ENCODE data around the gene AP1G1. TPM values are rescaled to one million over a fixed set of nuclear protein-coding genes. Genes with fewer than 3 reads are reported as not detected.
"Not testable (repeated sequence)": the region's sequence is repeated elsewhere in the genome, so short reads cannot be mapped to it uniquely, and the experiment has no call there.

AP1G1 gene
- total RNA-seq, 1 donor from 2014 or later: 62.7 TPM

DNA sequence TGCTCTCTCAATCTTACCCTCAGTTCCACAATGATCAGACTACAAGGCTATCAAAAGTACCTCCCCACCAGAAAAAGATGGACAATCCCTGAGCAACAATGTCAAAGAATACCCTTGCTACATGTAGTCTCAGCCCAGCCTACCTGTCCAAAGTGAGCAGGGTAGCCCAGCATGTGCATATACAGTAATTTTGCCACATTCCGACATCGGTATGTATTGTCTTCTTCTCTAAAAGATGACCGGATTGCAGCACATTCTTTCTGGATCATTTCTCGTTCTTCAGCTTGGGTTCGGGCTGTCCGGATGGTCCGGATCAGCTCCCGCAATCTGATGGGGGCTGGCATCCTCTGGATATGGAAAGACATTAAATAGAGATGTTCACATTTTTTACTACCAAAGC, 19.5 kb downstream of the AP1G1 start:
- Mint-ChIP-seq H3K4me3 (ENCODE audit: unreplicated experiment) (no peak overlapping the region), H3K27me3 (ENCODE audit: low read depth) (no peaks in the 10 kb centered on the region), H3K36me3 (ENCODE audit: low read depth) (peaks cover 7% of the 10 kb centered on the region)

DNA sequence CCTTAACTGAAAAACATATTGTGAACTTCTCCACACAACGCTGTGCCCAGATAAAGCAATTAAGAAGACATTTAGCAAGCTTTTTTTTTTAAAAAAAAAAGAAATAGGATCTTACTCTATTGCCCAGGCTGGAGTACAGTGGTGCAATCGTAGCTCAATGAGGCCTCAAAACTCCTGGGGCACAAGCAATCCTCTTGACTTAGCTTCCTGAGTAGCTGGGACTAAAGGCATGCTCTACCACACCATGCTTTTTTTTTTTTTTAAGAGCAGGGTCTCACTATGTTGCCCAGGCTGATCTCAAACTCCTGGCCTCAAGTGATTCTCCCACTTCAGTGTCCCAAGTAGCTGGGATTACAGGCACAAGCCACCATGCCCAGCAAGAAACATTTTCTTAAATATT, 20.1 kb downstream of the AP1G1 start:
- H3K4me1 Mint-ChIP-seq (ENCODE audit: low read depth): peaks cover 21% of the 10 kb centered on the region
- DNase-seq (ENCODE audit: low spot score): no peak
- H3K27me3 Mint-ChIP-seq (ENCODE audit: low read depth): no peaks in the 10 kb centered on the region
- H3K4me3 Mint-ChIP-seq (ENCODE audit: unreplicated experiment): no peak overlapping the region
- H3K9me3 Mint-ChIP-seq (ENCODE audit: low read depth): no peaks in the 10 kb centered on the region
- H3K36me3 Mint-ChIP-seq (ENCODE audit: low read depth): peaks cover 7% of the 10 kb centered on the region
- TF ChIP-seq, protein P1, sequence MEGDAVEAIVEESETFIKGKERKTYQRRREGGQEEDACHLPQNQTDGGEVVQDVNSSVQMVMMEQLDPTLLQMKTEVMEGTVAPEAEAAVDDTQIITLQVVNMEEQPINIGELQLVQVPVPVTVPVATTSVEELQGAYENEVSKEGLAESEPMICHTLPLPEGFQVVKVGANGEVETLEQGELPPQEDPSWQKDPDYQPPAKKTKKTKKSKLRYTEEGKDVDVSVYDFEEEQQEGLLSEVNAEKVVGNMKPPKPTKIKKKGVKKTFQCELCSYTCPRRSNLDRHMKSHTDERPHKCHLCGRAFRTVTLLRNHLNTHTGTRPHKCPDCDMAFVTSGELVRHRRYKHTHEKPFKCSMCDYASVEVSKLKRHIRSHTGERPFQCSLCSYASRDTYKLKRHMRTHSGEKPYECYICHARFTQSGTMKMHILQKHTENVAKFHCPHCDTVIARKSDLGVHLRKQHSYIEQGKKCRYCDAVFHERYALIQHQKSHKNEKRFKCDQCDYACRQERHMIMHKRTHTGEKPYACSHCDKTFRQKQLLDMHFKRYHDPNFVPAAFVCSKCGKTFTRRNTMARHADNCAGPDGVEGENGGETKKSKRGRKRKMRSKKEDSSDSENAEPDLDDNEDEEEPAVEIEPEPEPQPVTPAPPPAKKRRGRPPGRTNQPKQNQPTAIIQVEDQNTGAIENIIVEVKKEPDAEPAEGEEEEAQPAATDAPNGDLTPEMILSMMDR (IDR thresholded peaks at IDR 0.05): no peak
- H3K27ac Mint-ChIP-seq (ENCODE audit: unreplicated experiment): no peak overlapping the region

More for the DNA sequence above, 19.5 kb downstream of the AP1G1 start:
- TF ChIP-seq, protein P1 (IDR thresholded peaks at IDR 0.05): no peak
- no peak overlapping the region for H3K27ac Mint-ChIP-seq (ENCODE audit: unreplicated experiment)
- H3K9me3 Mint-ChIP-seq (ENCODE audit: low read depth): no peaks in the 10 kb centered on the region
- no peak for DNase-seq (ENCODE audit: low spot score)
- H3K4me1 Mint-ChIP-seq (ENCODE audit: low read depth): peaks cover 22% of the 10 kb centered on the region

DNA sequence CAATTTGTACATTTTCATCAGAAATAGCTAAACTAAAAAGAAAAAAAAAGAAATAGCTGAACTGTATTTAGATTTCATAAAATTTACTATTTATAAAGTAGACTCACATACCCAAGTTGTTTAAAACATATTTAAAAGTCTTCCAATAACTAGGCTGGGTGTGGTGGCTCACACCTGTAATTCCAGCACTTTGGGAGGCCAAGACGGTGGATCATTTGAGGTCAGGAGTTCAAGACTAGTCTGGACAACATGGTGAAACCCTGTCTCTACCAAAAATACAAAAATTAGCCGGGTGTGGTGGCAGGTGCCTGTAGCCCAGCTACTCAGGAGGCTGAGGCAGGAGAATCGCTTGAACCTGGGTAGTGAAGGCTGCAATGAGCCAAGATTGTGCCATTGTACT, 23.5 kb downstream of the AP1G1 start:
- H3K4me1 Mint-ChIP-seq (ENCODE audit: low read depth): peaks cover 20% of the 10 kb centered on the region
- H3K27ac Mint-ChIP-seq (ENCODE audit: unreplicated experiment); DNase-seq (ENCODE audit: low spot score); H3K4me3 Mint-ChIP-seq (ENCODE audit: unreplicated experiment); H3K36me3 Mint-ChIP-seq (ENCODE audit: low read depth); H3K9me3 Mint-ChIP-seq (ENCODE audit: low read depth); H3K27me3 Mint-ChIP-seq (ENCODE audit: low read depth): not testable (repeated sequence)

DNA sequence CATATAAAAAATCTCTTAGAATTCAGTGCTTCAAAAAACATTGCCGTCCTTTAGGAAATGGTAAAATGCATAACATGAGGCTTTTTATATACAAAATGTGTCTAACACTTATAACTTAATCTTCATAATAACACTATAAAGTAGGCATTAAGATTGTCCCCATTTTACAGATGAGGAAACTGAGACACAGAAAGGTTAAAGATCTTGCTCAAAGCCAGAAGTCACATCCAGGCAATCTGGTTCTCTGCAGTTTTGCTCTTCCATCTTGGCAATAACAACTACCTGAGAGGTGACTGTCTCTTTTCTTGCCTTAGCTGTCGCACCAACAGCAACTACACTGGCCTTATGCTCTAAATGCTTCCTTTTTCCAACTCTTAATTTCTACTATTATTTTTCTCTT, 24.5 kb downstream of the AP1G1 start:
- DNase-seq (ENCODE audit: low spot score): no peak

DNA sequence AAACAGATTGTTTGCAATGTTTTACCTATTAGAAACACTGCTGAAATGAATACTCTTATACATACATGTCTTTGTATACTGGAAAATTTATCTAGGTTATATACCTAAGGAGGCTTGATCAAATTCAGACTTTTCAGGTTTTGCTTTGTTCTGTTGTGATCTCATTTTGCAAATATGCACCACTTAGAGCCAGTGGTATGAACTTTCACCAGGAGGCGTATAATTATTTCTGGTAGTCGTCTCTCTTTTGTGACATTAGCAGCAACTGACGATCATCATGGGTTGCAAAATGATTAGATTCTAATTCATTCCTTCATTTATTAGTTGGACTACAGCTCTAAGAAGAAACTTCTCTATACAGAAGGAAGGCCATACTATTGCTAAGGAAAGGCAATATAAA, 26.9 kb downstream of the AP1G1 start:
- no peak for DNase-seq (ENCODE audit: low spot score)
- Mint-ChIP-seq H3K4me1 (ENCODE audit: low read depth) (peaks cover 18% of the 10 kb centered on the region), H3K27ac (ENCODE audit: unreplicated experiment) (peak overlapping the region; percentile 1), H3K9me3 (ENCODE audit: low read depth) (no peaks in the 10 kb centered on the region), H3K4me3 (ENCODE audit: unreplicated experiment) (no peak overlapping the region), H3K27me3 (ENCODE audit: low read depth) (no peaks in the 10 kb centered on the region), H3K36me3 (ENCODE audit: low read depth) (peaks cover 5% of the 10 kb centered on the region)
- TF ChIP-seq, protein P1 (IDR thresholded peaks at IDR 0.05): no peak

More for the DNA sequence above, 24.5 kb downstream of the AP1G1 start:
- Mint-ChIP-seq H3K4me3 (ENCODE audit: unreplicated experiment) (no peak overlapping the region), H3K27me3 (ENCODE audit: low read depth) (no peaks in the 10 kb centered on the region), H3K9me3 (ENCODE audit: low read depth) (no peaks in the 10 kb centered on the region), H3K36me3 (ENCODE audit: low read depth) (peaks cover 7% of the 10 kb centered on the region), H3K4me1 (ENCODE audit: low read depth) (peaks cover 20% of the 10 kb centered on the region), H3K27ac (ENCODE audit: unreplicated experiment) (no peak overlapping the region)
- TF ChIP-seq, protein P1 (IDR thresholded peaks at IDR 0.05): no peak

DNA sequence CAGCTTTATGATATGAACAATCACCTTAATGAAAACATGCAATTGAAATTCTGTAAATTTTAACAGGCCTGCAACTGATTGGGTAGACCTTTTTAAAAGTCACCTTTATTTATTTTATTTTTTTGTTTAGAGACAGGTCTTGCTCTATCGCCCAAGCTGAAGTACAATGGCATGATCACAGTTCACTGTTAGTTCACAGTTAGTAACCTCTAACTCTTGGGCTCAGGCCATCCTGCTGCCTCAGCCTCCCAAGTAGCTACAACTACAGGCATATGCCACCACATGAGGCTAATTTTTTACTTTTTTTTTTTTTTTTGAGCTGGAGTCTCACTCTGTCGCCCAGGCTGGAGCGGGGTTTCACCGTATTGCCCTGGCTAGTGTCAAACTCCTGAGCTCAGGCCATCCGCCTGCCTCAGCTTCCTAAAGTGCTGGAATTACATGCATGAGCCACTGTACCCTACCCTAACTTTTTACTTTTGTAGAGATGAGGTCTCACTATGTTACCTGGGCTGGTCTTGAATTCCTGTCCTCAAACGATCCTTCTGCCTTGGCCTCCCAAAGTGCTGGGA, 28.0 kb downstream of the AP1G1 start:
- H3K36me3 Mint-ChIP-seq (ENCODE audit: low read depth): peaks cover 5% of the 10 kb centered on the region
- TF ChIP-seq, protein P1 (IDR thresholded peaks at IDR 0.05): no peak
- H3K4me3 Mint-ChIP-seq (ENCODE audit: unreplicated experiment): no peak overlapping the region
- peak overlapping the region; percentile 8 for H3K27ac Mint-ChIP-seq (ENCODE audit: unreplicated experiment)
- no peaks in the 10 kb centered on the region for H3K27me3 Mint-ChIP-seq (ENCODE audit: low read depth)
- no peaks in the 10 kb centered on the region for H3K9me3 Mint-ChIP-seq (ENCODE audit: low read depth)
- H3K4me1 Mint-ChIP-seq (ENCODE audit: low read depth): peaks cover 18% of the 10 kb centered on the region
- DNase-seq (ENCODE audit: low spot score): no peak

Measured in chondrocyte (in vitro differentiated cells).